ENCODE data around the gene KCNH4.

- TF ChIP-seq CTCF (IDR thresholded peaks at IDR 0.05; ENCODE audit: low read depth, low read length) = no peak
- TF ChIP-seq EZH2phosphoT487 (IDR thresholded peaks at IDR 0.05; ENCODE audit: low read depth) = no peak
Measured at GRCh38 chr17:42193969-42194899, 13.3 kb upstream of the KCNH4 start, which contains the start of gene GHDC.
